ENCODE results near the gene CTBP1.

GRCh38 chr4:1167244-1167949 lies 81.5 kb downstream of the CTBP1 start:
- TF ChIP-seq CTCF (IDR thresholded peaks at IDR 0.05) (peak; percentile 96), EZH2 (IDR thresholded peaks at IDR 0.05; ENCODE audit: borderline replicate concordance, insufficient read depth, low read depth, low read length, poor library complexity, severe bottlenecking) (no peak)
